Measurements from ENCODE around the gene TMEM213.
"Not testable (repeated sequence)": the region's sequence is repeated elsewhere in the genome, so short reads cannot be mapped to it uniquely, and the experiment has no call there.

Gene TMEM213

DNA sequence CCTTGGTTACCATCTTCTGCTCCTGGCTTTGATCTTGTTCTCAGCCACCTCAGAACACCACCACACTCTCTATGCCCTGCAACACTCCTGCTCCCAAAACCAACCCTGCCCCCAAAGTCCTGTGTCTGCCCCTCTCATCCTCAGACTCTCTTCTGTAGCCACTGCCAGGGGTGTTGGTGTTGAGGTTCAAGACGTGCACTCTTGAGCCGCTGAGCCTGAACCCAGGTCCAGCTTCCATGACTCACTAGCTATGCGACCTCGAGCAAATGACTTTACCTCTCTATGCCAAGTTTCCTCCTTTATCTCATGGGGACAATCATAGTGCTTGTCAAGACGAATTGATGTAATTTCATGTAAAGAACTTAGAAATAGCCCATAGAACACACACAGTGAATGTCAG lies 1.0 kb downstream of the TMEM213 start:
- DNase-seq: no peak

DNA sequence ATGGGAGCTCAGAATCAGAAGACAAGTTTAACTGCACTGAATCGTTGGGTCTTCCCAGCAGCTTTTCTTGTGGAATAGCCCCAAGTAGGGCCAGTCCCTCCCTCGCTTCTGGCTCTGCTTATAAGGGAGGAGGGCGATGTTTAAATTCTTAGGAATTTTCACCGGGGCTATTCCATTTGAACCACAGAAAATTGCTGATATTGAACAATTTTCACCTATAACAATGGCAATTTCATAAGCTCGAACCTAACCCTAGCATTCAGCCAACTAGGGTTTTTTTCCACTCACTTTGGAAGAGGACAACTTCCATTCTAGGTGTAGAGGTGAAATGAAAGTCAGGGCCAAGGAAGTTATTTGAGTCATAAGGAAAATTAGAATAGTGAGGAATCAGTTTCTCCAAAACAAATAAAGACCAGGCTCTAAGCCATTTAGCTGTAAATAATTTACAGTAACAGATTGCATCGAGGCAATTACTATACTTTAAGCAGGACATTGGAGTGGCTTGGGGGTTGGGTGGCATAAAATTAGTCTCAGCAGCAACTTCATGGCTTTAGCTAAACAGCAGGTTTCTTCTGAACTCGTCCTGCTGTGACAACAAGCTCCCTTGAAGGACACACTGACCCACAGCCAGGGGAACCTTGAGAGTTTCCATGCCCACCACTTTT lies 1.7 kb downstream of the TMEM213 start:
- no peak for DNase-seq

DNA sequence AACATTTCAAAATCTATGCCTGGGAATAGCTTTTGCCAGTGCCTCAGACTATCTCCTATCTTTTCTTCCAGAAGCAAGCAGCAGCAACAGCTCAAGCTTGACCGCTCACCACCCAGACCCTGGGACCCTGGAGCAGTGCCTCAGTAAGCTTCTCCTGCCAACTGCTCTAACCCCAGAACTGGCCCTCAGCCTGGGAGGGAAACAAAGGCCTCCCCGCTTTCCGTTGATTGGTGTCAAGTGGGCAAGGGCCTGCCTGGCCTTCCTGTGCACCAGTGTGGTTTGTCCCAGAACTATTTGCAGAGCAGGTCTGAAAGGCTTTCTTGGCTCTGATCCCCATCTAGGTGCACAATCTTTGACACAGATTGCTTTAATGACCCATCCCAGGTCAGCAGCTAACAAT lies 3.5 kb downstream of the TMEM213 start:
- no peak for DNase-seq

DNA sequence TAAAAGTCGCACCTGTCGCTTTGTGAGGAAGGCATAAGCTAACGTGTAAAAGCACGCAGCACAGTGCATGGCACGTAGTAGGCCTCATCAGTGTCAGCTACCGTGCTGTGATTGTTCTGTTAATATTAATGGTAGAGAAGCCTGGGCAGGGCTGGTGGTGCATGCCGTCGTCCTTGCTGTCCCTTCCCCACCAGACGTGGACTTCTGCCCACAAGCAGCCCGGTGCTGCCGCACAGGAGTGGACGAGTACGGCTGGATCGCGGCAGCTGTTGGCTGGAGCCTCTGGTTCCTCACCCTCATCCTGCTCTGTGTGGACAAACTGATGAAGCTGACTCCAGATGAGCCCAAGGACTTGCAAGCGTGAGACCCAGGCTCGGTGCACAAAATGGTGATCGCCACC lies 4.9 kb downstream of the TMEM213 start:
- DNase-seq: no peak

DNA sequence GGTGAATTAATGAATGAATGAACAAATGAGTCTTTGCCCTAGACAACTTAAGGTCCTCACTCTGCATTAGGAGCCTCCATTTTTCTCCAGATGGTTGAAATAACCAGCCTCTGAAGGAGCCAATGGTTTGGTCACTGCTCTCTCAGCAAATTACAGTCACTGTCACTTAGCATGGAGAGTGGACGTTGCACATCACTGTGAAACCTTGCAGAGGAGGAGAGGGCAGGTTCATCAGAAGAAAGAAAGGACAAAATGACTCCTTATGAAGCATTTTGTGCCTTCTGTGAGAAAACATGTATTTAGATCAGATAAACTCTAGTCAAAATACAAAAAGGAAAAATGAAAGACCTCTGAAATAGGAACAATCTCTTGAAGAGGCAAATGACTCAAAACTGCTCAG lies 6.8 kb downstream of the TMEM213 start:
- DNase-seq: no peak

DNA sequence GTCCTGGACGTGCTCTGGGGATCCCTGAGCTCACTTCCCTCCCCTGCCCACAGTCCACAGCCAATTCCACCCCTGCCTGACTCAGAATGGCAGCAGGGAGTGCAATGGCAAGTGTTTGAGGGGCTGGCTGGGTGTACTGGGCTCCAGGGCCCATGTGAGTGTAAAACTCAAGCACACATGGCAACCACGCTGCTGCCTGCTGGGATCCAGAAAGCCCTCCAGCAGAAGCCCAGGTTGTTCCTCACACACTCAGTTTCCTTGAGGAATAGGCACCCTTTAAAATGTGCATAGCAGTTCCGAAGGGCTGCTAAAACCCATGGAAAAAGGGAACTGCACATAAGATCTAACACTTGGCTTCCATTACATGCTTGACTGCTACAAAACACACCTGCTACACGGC lies 11.6 kb downstream of the TMEM213 start:
- no peak for DNase-seq

DNA sequence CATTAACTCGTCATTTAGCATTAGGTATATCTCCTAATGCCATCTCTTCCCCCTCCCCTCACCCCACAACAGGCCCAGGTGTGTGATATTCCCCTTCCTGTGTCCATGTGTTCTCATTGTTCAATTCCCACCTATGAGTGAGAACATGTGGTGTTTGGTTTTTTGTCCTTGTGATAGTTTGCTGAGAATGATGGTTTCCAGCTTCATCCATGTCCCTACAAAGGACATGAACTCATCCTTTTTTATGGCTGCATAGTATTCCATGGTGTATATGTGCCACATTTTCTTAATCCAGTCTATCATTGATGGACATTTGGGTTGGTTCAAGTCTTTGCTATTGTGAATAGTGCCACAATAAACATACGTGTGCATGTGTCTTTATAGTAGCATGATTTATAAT lies 13.5 kb downstream of the TMEM213 start:
- DNase-seq: not testable (repeated sequence)

DNA sequence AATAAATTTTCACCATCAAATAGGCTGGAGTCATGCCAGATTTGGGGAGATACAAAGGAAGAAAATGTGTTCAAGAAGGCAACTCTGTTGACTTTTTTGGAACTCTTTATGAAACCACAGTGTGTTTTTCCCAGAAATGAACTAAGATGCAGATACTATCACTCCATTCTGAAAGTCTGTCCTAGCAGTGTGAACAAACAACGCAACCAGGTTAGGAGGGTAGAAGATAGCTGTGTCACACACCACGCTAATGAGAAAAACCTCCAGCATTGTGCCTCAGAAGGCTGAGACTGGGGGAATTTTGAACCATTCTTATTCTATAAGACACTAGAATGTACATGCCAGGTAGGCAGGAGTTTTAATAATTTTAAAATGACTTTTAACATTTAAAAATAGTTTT lies 16.2 kb downstream of the TMEM213 start:
- no peak for DNase-seq

DNA sequence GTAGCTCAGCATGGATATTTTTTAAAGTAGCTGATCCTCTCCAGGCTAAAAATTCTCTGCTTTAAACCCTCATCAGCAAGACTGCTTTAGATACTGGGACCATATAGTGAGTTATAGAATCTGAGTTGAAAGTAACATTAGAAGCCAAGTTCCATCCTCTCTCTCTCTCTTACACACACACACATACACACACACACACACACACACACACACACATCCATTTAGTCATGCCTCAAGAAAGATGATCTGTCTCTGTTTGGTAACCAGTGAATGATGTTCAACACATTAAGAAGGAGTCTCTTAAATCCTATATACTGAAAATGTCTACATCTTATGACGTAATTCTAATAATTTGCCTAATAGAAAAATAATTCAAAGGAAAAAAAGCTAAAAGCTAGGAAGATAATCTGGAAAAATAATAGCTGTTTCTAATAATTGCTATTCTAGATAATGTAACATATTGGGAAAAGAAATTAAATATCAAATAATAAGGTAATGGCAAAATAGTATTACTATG lies 17.1 kb downstream of the TMEM213 start:
- no peak for DNase-seq

DNA sequence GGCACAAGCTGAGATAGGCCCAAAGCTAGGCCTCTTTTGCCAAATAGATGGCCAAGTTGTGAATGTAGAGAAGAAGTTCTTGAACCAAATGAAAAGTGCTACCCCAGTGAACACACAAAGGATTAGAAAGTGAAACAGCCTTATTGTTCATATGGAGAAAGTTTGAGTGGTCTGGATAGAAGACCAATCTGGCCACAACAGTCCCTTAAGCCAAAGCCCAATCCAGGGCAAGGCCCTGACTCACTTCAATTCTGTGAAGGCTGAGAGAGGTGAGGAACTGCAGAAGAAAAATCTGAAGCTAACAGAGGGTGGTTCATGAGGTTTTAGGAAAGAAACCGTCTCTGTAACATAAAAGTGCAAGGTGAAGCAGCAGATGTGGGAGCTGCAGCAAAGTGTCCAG lies 18.9 kb downstream of the TMEM213 start:
- no peak for DNase-seq

DNA sequence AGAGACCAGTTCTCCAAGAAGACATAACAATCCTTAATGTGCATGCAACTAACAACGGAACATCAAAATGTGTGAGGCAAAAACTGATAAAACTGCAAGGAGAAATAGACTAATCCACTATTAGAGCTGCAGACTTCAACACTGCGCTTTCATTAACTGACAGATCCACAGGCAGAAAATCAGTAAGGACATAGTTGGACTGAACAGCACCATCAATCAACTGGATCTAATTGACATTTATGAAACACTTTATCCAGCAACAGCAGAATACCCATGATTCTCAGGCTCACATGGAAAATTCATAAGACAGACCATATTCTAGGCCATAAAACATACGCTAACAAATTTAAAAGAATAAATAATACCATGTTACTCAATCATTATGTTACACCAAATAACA lies 21.8 kb downstream of the TMEM213 start:
- no peak for DNase-seq

DNA sequence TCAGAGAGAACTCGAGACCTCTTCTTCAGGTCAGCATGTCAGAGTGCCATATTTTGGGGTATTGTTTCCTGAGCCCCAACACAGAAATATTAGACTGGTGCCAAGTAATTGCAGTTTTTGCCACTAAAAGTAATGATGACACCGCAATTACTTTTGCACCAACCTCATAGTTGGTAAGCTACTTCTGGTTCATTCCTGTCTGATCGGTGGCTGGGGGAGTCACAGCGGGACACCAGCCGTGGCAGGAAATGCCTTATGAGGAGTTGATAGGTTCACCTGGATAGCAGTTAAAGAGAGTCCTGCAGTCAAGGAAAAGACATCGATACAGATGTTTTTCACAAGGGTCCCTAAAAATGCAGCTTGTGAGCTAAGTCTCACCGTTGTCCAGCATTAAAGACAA lies 24.1 kb downstream of the TMEM213 start:
- DNase-seq: no peak

DNA sequence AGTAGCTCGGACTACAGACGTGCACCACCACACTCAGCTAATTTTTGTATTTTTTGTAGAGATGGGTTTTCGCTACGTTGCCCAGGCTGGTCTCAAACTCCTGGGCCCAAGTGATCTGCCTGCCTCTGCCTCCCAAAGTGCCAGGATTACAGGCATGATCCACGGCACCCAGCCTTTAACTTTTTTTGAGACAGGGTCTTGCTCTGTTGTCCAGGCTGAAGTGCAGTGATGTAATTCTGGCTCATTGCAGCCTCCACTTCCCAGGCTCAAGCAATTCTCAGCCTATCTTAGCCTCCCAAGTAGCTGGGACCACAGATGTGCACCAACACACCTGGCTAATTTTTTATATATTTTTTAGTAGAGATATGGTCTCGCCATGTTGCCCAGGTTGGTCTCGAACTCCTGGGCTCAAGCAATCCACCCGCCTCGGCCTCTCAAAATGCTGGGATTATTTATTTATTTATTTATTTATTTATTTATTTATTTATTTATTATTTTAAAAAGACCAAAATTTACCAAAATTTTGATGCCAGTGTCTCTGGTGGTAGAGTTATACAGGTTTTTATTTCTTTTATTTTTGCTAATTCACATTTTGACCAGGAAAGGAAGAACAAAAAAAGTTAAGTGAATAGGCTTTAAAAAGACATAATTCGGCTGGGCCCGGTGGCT lies 25.2 kb downstream of the TMEM213 start:
- DNase-seq: no peak

DNA sequence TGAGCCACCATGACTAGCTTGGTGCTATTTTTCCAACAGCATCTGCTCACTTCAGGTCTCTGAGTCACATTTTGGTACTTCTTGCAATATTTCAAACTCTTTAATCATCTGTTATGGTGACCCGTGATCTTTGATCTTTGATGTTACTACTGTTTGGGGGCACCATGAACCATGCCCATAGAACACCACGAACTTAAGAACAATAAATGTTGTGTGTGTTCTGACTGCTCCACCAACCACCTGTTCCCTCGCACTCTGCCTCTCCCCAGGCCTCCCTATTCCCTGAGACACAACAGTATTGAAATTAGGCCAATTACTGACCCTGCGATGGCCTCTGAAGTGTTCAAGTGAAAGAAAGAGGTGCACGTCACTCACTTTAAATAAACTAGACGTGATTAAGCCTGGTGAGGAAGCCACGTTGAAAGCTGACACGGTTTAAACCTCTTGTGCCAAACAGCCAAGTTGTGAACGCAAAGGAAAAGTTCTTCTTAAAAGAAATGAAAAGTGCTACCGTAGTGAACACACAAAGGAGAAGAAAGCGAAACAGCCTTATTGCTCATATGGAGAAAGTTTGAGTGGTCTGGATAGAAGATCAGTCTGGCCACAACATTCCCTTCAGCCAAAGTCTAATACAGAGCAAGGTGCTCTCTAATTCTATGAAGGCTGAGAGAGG lies 27.4 kb downstream of the TMEM213 start:
- DNase-seq: no peak

DNA sequence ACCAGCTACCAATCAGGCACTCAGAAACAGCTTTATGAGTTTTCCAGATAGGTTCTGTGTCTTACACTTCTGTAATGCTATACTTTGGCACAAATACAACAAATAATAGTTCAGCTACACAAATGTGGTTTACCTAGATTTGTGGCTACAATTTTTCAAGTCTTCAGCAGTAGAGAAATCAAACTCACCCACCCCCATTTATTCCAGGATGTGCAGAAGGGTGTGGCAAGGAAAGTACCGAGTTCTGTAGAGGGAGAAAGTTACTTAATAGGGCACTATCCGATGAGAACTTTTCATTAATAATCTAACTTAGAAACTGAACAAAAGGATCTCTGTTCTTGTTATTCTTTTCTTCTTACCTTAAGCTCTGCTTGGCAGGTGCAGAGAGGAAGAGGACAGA lies 30.5 kb downstream of the TMEM213 start:
- no peak for DNase-seq

DNA sequence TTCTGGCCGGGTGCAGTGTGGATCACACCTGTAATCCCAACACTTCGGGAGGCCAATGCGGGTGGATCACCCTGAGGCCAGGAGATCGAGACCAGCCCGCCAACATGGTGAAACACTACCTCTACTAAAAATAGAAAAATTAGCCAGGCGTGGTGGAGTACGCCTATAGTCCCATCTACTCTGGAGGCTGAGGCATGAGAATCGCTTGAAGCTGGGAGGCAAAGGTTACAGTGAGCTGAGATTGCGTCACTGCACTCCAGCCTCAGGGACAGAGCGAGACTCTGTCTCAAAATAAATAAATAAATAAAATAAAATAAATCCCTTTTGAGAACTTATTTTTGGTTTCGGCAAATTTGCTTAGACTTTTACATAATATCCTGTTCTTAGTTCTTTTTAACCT lies 31.5 kb downstream of the TMEM213 start:
- DNase-seq: no peak

DNA sequence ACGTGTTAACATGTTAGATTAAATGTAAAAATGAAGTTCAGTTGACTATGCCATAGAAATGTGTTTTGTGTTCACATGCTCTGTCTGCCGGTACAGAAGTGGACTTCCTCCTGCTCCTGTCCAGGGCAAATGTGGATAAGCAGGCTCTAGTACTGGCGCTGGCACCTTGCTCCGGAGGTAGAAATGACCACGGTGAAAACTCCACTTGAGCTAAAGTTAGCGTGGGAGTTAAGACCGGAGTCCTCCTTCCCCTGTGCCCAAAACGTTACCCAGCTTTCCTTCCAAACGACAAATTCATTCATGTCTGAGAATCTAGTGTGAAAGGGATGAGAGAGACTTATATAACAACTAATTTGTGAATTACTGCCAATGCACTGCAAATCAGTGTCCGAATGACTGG lies 35.2 kb downstream of the TMEM213 start:
- DNase-seq: no peak

DNA sequence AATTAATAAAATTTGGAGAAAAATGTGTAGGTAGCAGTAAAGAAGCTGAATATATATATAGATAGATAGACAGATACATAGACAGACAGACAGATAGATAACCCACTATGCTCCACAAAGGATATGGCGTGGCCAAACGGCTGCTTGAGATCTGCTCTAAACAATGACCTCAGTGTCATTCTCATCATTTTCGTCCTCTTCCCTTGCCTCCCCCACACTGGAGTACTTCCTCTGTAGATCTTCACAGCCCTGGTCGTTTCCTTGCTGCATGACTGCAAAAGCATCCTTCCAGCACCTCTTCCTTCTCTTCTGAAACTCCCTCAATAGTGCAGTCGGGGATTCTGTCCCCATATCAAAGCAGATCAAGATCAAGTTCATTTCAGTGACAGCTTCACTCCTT lies 35.8 kb downstream of the TMEM213 start:
- DNase-seq: no peak

DNA sequence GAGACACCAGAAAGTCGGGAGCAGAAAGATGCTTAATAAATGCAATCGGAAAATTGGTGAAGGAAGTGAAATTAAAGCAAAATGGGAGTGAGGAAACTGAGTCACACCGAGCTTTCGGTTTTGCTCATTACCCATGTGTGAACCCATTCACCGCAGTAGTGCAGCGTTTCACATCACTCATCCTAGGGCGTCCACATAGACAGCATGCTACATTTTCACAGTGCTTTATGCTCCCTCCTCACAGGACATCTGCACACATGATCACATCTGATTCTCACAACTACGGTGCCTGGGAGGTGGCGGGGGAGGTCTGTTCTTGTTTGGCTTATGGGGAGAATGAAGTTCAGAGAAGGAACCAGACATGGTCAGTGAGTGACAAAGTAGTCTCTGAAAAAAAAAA lies 36.8 kb downstream of the TMEM213 start:
- no peak for DNase-seq

DNA sequence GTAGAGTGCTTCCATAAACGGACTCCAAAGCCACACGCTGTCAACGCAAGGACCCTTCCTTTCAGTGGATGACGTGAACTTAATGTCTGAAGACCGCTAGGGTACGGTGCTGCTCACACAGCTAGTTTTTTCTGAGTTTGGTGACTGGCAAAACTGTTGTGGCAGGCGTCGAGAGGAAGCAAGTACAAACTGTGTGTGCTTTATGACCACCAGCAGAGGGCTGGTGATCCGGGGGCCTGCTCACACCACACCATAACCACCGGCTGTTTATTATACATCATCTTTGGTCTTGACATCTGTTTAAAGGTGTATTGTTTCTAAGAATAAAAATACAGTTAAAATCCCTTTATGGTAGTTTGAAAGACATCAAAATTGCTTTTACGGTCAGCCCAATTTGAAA lies 37.3 kb downstream of the TMEM213 start:
- no peak for DNase-seq

DNA sequence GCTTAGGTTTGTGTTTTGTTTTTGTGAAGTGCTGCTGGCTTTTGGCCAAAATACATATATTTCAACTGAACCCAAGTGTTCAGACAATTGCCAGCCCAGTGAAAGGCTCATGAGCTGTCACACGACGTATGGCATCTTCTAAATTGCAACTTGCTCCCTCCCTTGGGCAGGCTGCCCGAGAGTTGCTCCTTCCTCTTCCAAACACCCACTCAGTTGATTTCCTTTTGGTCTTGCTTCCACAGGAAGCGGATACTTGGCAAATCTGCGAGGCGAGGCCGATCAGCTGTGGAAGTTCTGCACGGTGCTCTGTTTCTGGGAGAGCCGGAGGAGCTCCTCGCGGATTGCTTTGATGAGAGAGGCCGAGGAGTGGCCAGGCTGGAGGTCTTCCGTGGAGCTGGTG lies 39.8 kb downstream of the TMEM213 start:
- DNase-seq: peak; percentile 85

DNA sequence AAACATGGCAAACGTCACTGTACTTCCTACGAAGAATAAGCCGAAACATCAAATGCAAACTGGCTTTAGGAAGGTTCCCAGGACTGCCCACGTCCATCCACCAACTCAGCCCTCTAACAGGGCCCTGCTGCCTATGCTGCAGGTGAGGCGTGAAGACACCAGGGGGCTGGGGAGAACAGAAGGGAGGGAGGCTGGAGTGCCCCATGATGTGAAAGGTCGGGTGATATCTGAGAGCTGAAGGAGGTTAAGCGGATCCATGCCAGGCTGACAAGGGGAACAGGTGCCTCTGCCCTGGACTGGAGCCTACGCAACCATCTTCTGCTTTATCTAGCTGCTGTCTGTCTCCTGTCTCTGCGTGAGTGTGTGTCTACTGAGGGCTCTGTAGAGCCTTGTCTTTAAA lies 40.4 kb downstream of the TMEM213 start:
- DNase-seq: peak; percentile 73

DNA sequence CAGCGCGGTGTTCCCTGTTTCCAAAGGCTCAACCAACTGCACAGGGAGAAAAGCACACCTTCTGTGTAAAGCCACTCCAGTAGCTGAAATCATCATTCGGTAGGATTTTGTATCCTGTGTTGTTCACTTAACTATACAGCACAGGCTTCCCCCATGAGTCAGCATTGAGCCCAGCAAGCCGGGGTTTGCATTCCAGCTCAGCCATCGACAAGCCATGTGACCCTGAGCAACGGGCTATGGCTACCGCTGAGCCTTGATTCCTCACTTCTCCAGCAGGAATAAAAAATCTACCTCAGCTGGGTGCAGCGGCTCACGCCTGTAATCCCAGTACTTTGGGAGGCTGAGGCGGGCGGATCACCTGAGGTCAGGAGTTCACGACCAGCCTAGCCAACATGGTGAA lies 44.3 kb downstream of the TMEM213 start:
- no peak for DNase-seq
